K562 (cell line): ENCODE data around the gene KIFAP3. TPM values are rescaled to one million over a fixed set of nuclear protein-coding genes. Genes with fewer than 3 reads are reported as not detected.

Experiments used
- ATAC-seq: fragments of 200-7000 bp; cut with Tn5 transposase; 3 replicates; pipeline ENCODE4 v1.9.1; 2020; ENCODE audit warnings: moderate library complexity
- BruUV-seq: library from RNA; stranded (reverse); fragments of 400-500 nt; replicated peaks from 2 replicates; lab custom pipeline; 2021; lab: Mats Ljungman, UMichigan
- CTCF ChIA-PET: fragments of 300-600 bp; formaldehyde crosslinking; extraction: SDS; loops from one replicate; lab custom pipeline; 2021; ENCODE audit warnings: low intra/inter-chr PET ratio; lab: Yijun Ruan, JAX
- POLR2A ChIA-PET: fragments of 300-600, 350-650 bp; sonication (Branson Sonifier 250); formaldehyde crosslinking; extraction: SDS; loops from one replicate; lab custom pipeline; 2021; ENCODE audit warnings: antibody characterized with exemption, inconsistent platforms; lab: Yijun Ruan, JAX
- DNase-seq, 4 experiments: peaks; one replicate each; pipeline versions ENCODE4 v3.0.0 to v3.0.0-alpha.2; 2011 to 2018; ENCODE audit warnings: low spot score in 3 of 4, mixed read lengths in 3 of 4; ENCODE audit errors: extremely low read depth in 1 of 4
- FAIRE-seq: peaks from 2 replicates; lab custom pipeline; 2011; peaks lifted over from hg19 to GRCh38; lab: Jason Lieb, UNC
- H2AFZ ChIP-seq: 2 replicates; pipeline ENCODE4 v1.6.0; 2011; ENCODE audit warnings: low read depth, low read length, control low read depth, inconsistent platforms
- H3K27ac ChIP-seq: fragments of 200-600 bp; 3 replicates; pipeline ENCODE4 v1.8.0; 2011; ENCODE audit warnings: low read depth, mild to moderate bottlenecking, control low read depth, inconsistent platforms, low read length, moderate library complexity, mixed read lengths; ENCODE audit errors: extremely low read depth
- H3K27me3 ChIP-seq, 2 experiments: fragments of 300-600 bp in 1 of 2; 2 replicates in 1 of 2; 3 replicates in 1 of 2; pipeline versions ENCODE4 v1.6.0 to v1.8.0; 2011; ENCODE audit warnings: inconsistent platforms in 2 of 2, low read length in 2 of 2, mild to moderate bottlenecking in 1 of 2, mixed read lengths in 1 of 2, moderate library complexity in 1 of 2; ENCODE audit not compliant: control insufficient read depth in 2 of 2, insufficient read depth in 2 of 2
- H3K36me3 ChIP-seq: fragments of 300-600 bp; 3 replicates; pipeline ENCODE4 v1.8.0; 2011; ENCODE audit warnings: mild to moderate bottlenecking, low read length, inconsistent platforms; ENCODE audit not compliant: control insufficient read depth, insufficient read depth
- H3K4me1 ChIP-seq, 2 experiments: fragments of 200-600 bp in 1 of 2; replicated peaks in 1 of 2; 2 replicates in 1 of 2; 3 replicates in 1 of 2; pipeline versions ENCODE4 v1.5.1 to v1.8.0; 2011; ENCODE audit warnings: inconsistent platforms in 2 of 2, low read length in 2 of 2, mild to moderate bottlenecking in 1 of 2, mixed read lengths in 1 of 2, moderate library complexity in 1 of 2; ENCODE audit not compliant: control insufficient read depth in 2 of 2, insufficient read depth in 2 of 2
- H3K4me2 ChIP-seq: 2 replicates; pipeline ENCODE4 v1.6.1; 2011; ENCODE audit warnings: low read length, control low read depth, inconsistent platforms, mixed read lengths; ENCODE audit not compliant: insufficient read depth
- H3K4me3 ChIP-seq: fragments of 200-600 bp; sonication (generic), shearing (Covaris generic); 2 replicates; pipeline ENCODE4 v1.5.1; 2016; ENCODE audit warnings: control low read depth, inconsistent platforms
- H3K79me2 ChIP-seq: fragments of 200-600 bp; 3 replicates; pipeline ENCODE4 v1.8.0; 2011; ENCODE audit warnings: low read length, inconsistent platforms; ENCODE audit not compliant: control insufficient read depth, insufficient read depth
- H3K9ac ChIP-seq, 2 experiments: 2 replicates each; pipeline versions ENCODE4 v1.6.0 to v1.6.1; 2011; ENCODE audit warnings: low read depth in 2 of 2, low read length in 2 of 2, control low read depth in 1 of 2, inconsistent platforms in 1 of 2, mild to moderate bottlenecking in 1 of 2, mixed read lengths in 1 of 2; ENCODE audit not compliant: insufficient read depth in 1 of 2
- H3K9me1 ChIP-seq: one replicate; pipeline ENCODE4 v1.6.0; 2011; ENCODE audit warnings: inconsistent platforms, mild to moderate bottlenecking, low read length, moderate library complexity; ENCODE audit not compliant: control insufficient read depth, insufficient read depth
- H3K9me3 ChIP-seq: replicated peaks from 2 replicates; pipeline ENCODE4 v1.5.1; 2011; ENCODE audit warnings: low read depth, low read length, inconsistent platforms; ENCODE audit not compliant: control insufficient read depth, insufficient read depth
- H4K20me1 ChIP-seq: replicated peaks from 2 replicates; pipeline ENCODE4 v1.6.1; 2011; ENCODE audit warnings: low read length, inconsistent platforms, mixed read lengths; ENCODE audit not compliant: control insufficient read depth, insufficient read depth
- AFF4 ChIP-seq: sonication (generic); formaldehyde crosslinking; IDR thresholded peaks from 2 replicates; pipeline ENCODE4 v1.8.0; 2023; ENCODE audit warnings: mild to moderate bottlenecking, missing genetic modification reagents
- EGR1 ChIP-seq: fragments of 450-650 bp; conservative IDR thresholded peaks from 2 replicates; pipeline ENCODE4 v1.6.1; 2017; ENCODE audit warnings: mild to moderate bottlenecking
- FOS ChIP-seq: IDR thresholded peaks from 3 replicates; pipeline ENCODE4 v1.6.1; 2011; ENCODE audit not compliant: insufficient read length; ENCODE audit errors: extremely low read depth
- RNF2 ChIP-seq: sonication (generic); IDR thresholded peaks from 2 replicates; pipeline ENCODE4 v1.6.1; 2016
- TRIM25 ChIP-seq: fragments of 450-650 bp; IDR thresholded peaks from 2 replicates; pipeline ENCODE4 v1.7.0; 2016; ENCODE audit warnings: borderline replicate concordance
- ZBTB40 ChIP-seq, 2 experiments: fragments of 450-650 bp in 1 of 2; sonication (generic) in 1 of 2; formaldehyde crosslinking in 1 of 2; IDR thresholded peaks; 2 replicates each; pipeline versions ENCODE4 v1.7.1 to v1.9.0; 2016 to 2022; ENCODE audit warnings: inconsistent platforms in 1 of 2, mild to moderate bottlenecking in 1 of 2, missing genetic modification reagents in 1 of 2
- ZNF124 ChIP-seq: sonication (generic); formaldehyde crosslinking; IDR thresholded peaks from 2 replicates; pipeline ENCODE4 v1.8.1; 2022; ENCODE audit warnings: missing genetic modification reagents
- WGBS: fragments of 100-300 bp; shearing (Covaris generic); methylation state at CpG from one replicate; pipeline ENCODE4 v1.1.6; 2016; ENCODE audit warnings: low coverage, mixed read lengths; ENCODE audit not compliant: insufficient coverage; ENCODE audit errors: missing lambda C conversion rate; 5-methylcytosine and 5-hydroxymethylcytosine counted together
- in situ Hi-C: fragments of 300-500 bp; cut with MboI; formaldehyde crosslinking; loops from 4 replicates; pipeline ENCODE4 v1.15.0; 2018; ENCODE audit warnings: inconsistent platforms, mixed read lengths
- intact Hi-C: fragments of 100-400 bp; cut with micrococcal nuclease; formaldehyde crosslinking; loops from 2 replicates; pipeline ENCODE4 v1.14.2; 2022
- polyA plus RNA-seq, 8 experiments: library from polyadenylated mRNA; depleted of rRNA in 4 of 8; stranded (reverse) in 5 of 8; unstranded in 3 of 8; fragments of >200 nt; fragmentation: Nextera tagmentation in 2 of 8; fragmentation: Illumina TruSeq in 1 of 8; extraction: Ambion mirVana in 2 of 8; extraction: Trizol in 1 of 8; gene quantifications; 2 replicates each; pipeline versions ENCODE4 v1.2.1 to v1.2.3, GENCODE V29; 2011 to 2014; ENCODE audit warnings: inconsistent platforms in 1 of 8, missing spikeins in 1 of 8
- total RNA-seq, 7 experiments: library from RNA; depleted of rRNA in 6 of 7; stranded (reverse); fragments of >200 nt in 6 of 7; fragmentation: Illumina TruSeq in 2 of 7; extraction: Trizol in 2 of 7; gene quantifications; 2 replicates each; pipeline versions ENCODE4 v1.2.1 to v1.2.3, GENCODE V29; 2011 to 2021; ENCODE audit warnings: low replicate concordance in 1 of 7

The KIFAP3 gene
- total and polyA plus RNA-seq, 9 of the 15 experiments (the other 6 are each of a cell fraction or from before 2014, with no cell fraction given), result 8.8 to 17.5 (median 11.8) TPM

- BruUV-seq, result no TSS peak
- no peaks in the 10 kb centered on the region for H3K4me1 ChIP-seq
- in situ Hi-C loops (no loop called here), intact Hi-C loops (no loop called here)
- WGBS, result 6% methylated on average over 4 of the region's 4 CpGs
- no peak overlapping the region for H3K4me2 ChIP-seq
- no peak for DNase-seq
- H3K27me3 ChIP-seq, result no peaks in the 10 kb centered on the region
- ATAC-seq, result no peak
- H3K9ac ChIP-seq, result no peak overlapping the region
- no peak overlapping the region for H3K27ac ChIP-seq
- no peaks in the 10 kb centered on the region for H3K9me1 ChIP-seq
- H3K9me3 ChIP-seq, result no peaks in the 10 kb centered on the region
- H3K4me3 ChIP-seq, result no peak overlapping the region
- FAIRE-seq, result no peak
- H3K79me2 ChIP-seq, result no peaks in the 10 kb centered on the region
- no peak overlapping the region for H2AFZ ChIP-seq
- no peaks in the 10 kb centered on the region for H4K20me1 ChIP-seq
- CTCF ChIA-PET, result no interaction called here
- no peak for TF ChIP-seq EGR1
- TF ChIP-seq RNF2, result no peak
- no peak for TF ChIP-seq FOS
- no peak for TF ChIP-seq TRIM25
- no peak for TF ChIP-seq AFF4
- no peak for TF ChIP-seq ZBTB40 (IDR thresholded peaks at IDR 0.05)
- TF ChIP-seq ZBTB40 (CRISPR knock-in tag; IDR thresholded peaks at IDR 0.05), result no peak
- no peak for TF ChIP-seq ZNF124 (CRISPR knock-in tag)
- TF ChIP-seq, all 486 proteins: peak for 0
- POLR2A ChIA-PET, result no interaction called here
- H3K36me3 ChIP-seq, result no peaks in the 10 kb centered on the region
Measured at GRCh38 chr1:169964206-169964605, 110.3 kb downstream of the KIFAP3 start.
